H9 (cell line): ENCODE measurements around the gene HACE1. TPM values are rescaled to one million over a fixed set of nuclear protein-coding genes. Genes with fewer than 3 reads are reported as not detected.

Experiments
- DNase-seq: peaks from one replicate; pipeline ENCODE4 v3.0.0-alpha.2; 2017
- H2AFZ ChIP-seq: one replicate; pipeline ENCODE4 v1.6.1; 2013; ENCODE audit warnings: mild to moderate bottlenecking, low read length, control low read depth, moderate library complexity
- H2AK5ac ChIP-seq: 2 replicates; pipeline ENCODE4 v1.6.1; 2013; ENCODE audit warnings: low read length, control low read depth, mixed read lengths; ENCODE audit not compliant: insufficient read length
- H2BK120ac ChIP-seq: one replicate; pipeline ENCODE4 v1.6.1; 2013; ENCODE audit warnings: low read depth, mild to moderate bottlenecking, low read length, control low read depth, inconsistent platforms; ENCODE audit not compliant: poor library complexity, severe bottlenecking
- H2BK12ac ChIP-seq: 2 replicates; pipeline ENCODE4 v1.6.1; 2013; ENCODE audit warnings: low read length, control low read depth, mixed read lengths, low read depth; ENCODE audit not compliant: insufficient read length
- H2BK15ac ChIP-seq: 2 replicates; pipeline ENCODE4 v1.6.1; 2013; ENCODE audit warnings: low read depth, low read length, control low read depth
- H2BK20ac ChIP-seq: one replicate; pipeline ENCODE4 v1.6.1; 2013; ENCODE audit warnings: low read depth, mild to moderate bottlenecking, low read length, control low read depth, inconsistent platforms; ENCODE audit not compliant: poor library complexity, severe bottlenecking
- H2BK5ac ChIP-seq: 2 replicates; pipeline ENCODE4 v1.6.1; 2013; ENCODE audit warnings: low read length, control low read depth, mixed read lengths; ENCODE audit not compliant: insufficient read length
- H3K14ac ChIP-seq: 2 replicates; pipeline ENCODE4 v1.6.1; 2013; ENCODE audit warnings: low read length, control low read depth; ENCODE audit not compliant: insufficient read depth
- H3K18ac ChIP-seq: 2 replicates; pipeline ENCODE4 v1.6.1; 2013; ENCODE audit warnings: low read depth, mild to moderate bottlenecking, mixed read lengths, low read length, control low read depth; ENCODE audit not compliant: insufficient read length
- H3K23ac ChIP-seq: 2 replicates; pipeline ENCODE4 v1.6.1; 2013; ENCODE audit warnings: low read length, control low read depth, mixed read lengths, low read depth; ENCODE audit not compliant: insufficient read length
- H3K23me2 ChIP-seq: 2 replicates; pipeline ENCODE4 v1.6.1; 2013; ENCODE audit warnings: low read depth, mild to moderate bottlenecking, mixed read lengths, low read length, control low read depth; ENCODE audit not compliant: insufficient read length, poor library complexity, severe bottlenecking
- H3K27ac ChIP-seq: 2 replicates; pipeline ENCODE4 v1.5.1; 2013; ENCODE audit warnings: low read length, control low read depth, mixed read lengths, low read depth; ENCODE audit not compliant: insufficient read length
- H3K27me3 ChIP-seq: 2 replicates; pipeline ENCODE4 v1.6.1; 2013; ENCODE audit warnings: low read length, control low read depth, inconsistent platforms; ENCODE audit not compliant: insufficient read depth
- H3K4ac ChIP-seq: 2 replicates; pipeline ENCODE4 v1.6.1; 2013; ENCODE audit warnings: low read depth, mild to moderate bottlenecking, control low read depth, inconsistent platforms, low read length, moderate library complexity
- H3K4me1 ChIP-seq: 2 replicates; pipeline ENCODE4 v1.6.1; 2013; ENCODE audit warnings: low read length, control low read depth, inconsistent platforms; ENCODE audit not compliant: insufficient read depth
- H3K4me2 ChIP-seq: 2 replicates; pipeline ENCODE4 v1.6.1; 2013; ENCODE audit warnings: low read length, control low read depth, mixed read lengths; ENCODE audit not compliant: insufficient read length, insufficient read depth
- H3K56ac ChIP-seq: 2 replicates; pipeline ENCODE4 v1.6.1; 2013; ENCODE audit warnings: low read depth, mild to moderate bottlenecking, mixed read lengths, low read length, control low read depth; ENCODE audit not compliant: insufficient read length
- H3K79me1 ChIP-seq: 2 replicates; pipeline ENCODE4 v1.6.1; 2013; ENCODE audit warnings: low read depth, mild to moderate bottlenecking, moderate library complexity, low read length, control low read depth, inconsistent platforms; ENCODE audit not compliant: insufficient read depth, poor library complexity, severe bottlenecking
- H3K79me2 ChIP-seq: 2 replicates; pipeline ENCODE4 v1.6.1; 2013; ENCODE audit warnings: low read length, control low read depth, inconsistent platforms; ENCODE audit not compliant: insufficient read depth
- H3K9ac ChIP-seq: 2 replicates; pipeline ENCODE4 v1.6.1; 2013; ENCODE audit warnings: low read length, control low read depth, mixed read lengths; ENCODE audit not compliant: insufficient read length; ENCODE audit errors: extremely low read depth
- H3K9me3 ChIP-seq: one replicate; pipeline ENCODE4 v1.6.1; 2013; ENCODE audit warnings: low read depth, low read length, inconsistent platforms; ENCODE audit not compliant: control insufficient read depth
- H3T11ph ChIP-seq: one replicate; pipeline ENCODE4 v1.6.1; 2013; ENCODE audit warnings: mild to moderate bottlenecking, low read length, control low read depth, inconsistent platforms
- H4K20me1 ChIP-seq: one replicate; pipeline ENCODE4 v1.6.1; 2013; ENCODE audit not compliant: control insufficient read depth, insufficient read length, insufficient read depth
- H4K5ac ChIP-seq: 2 replicates; pipeline ENCODE4 v1.6.1; 2013; ENCODE audit warnings: low read depth, mild to moderate bottlenecking, mixed read lengths, low read length, control low read depth; ENCODE audit not compliant: insufficient read length
- H4K8ac ChIP-seq: replicated peaks from 2 replicates; pipeline ENCODE4 v1.6.1; 2013; ENCODE audit warnings: low read length, control low read depth, mixed read lengths, low read depth; ENCODE audit not compliant: insufficient read length
- H4K91ac ChIP-seq: 2 replicates; pipeline ENCODE4 v1.6.1; 2013; ENCODE audit warnings: low read depth, mild to moderate bottlenecking, moderate library complexity, mixed read lengths, low read length, control low read depth; ENCODE audit not compliant: insufficient read length
- H3K27ac Mint-ChIP-seq, 3 experiments: 2 replicates in 2 of 3; 3 replicates in 1 of 3; pipeline ENCODE4 v1.8.0; 2020 to 2021; ENCODE audit warnings: mixed read lengths in 3 of 3, mild to moderate bottlenecking in 1 of 3, moderate library complexity in 1 of 3
- H3K27me3 Mint-ChIP-seq: 2 replicates; pipeline ENCODE4 v1.8.0; 2021; ENCODE audit warnings: low read depth, mild to moderate bottlenecking, moderate library complexity, mixed read lengths
- H3K36me3 Mint-ChIP-seq, 3 experiments: 2 replicates in 2 of 3; 3 replicates in 1 of 3; pipeline ENCODE4 v1.8.0; 2020 to 2021; ENCODE audit warnings: low read depth in 3 of 3, mixed read lengths in 3 of 3; ENCODE audit not compliant: insufficient read depth in 1 of 3
- H3K4me1 Mint-ChIP-seq, 2 experiments: 2 replicates each; pipeline ENCODE4 v1.8.0; 2020; ENCODE audit warnings: mixed read lengths in 2 of 2
- H3K4me3 Mint-ChIP-seq, 2 experiments: 2 replicates in 1 of 2; 3 replicates in 1 of 2; pipeline ENCODE4 v1.8.0; 2020 to 2021; ENCODE audit warnings: mild to moderate bottlenecking in 2 of 2, mixed read lengths in 2 of 2, moderate library complexity in 1 of 2
- H3K9me3 Mint-ChIP-seq, 2 experiments: 2 replicates in 1 of 2; 3 replicates in 1 of 2; pipeline ENCODE4 v1.8.0; 2020; ENCODE audit warnings: mild to moderate bottlenecking in 2 of 2, mixed read lengths in 2 of 2, moderate library complexity in 1 of 2
- WGBS: extraction: QIAGEN DNeasy Blood & Tissue Kit; methylation state at CpG from one replicate; pipeline ENCODE4 v1.1.7; 2013; ENCODE audit warnings: missing lambda C conversion rate, low lambda C conversion rate, mixed read lengths; ENCODE audit not compliant: insufficient read length; ENCODE audit errors: extremely low coverage; 5-methylcytosine and 5-hydroxymethylcytosine counted together
- total RNA-seq: library from RNA; stranded (reverse); gene quantifications from 2 replicates; pipeline ENCODE4 v1.2.1, GENCODE V29; 2021
- TF ChIP-seq, protein P1 (sequence below): fragments of 200-600 bp; sonication (generic); conservative IDR thresholded peaks from 3 replicates; pipeline ENCODE4 v1.8.0; 2021; ENCODE audit warnings: antibody characterized with exemption, mild to moderate bottlenecking

HACE1 gene
- total RNA-seq, 1 experiment from 2014 or later: 18.0 TPM

DNA sequence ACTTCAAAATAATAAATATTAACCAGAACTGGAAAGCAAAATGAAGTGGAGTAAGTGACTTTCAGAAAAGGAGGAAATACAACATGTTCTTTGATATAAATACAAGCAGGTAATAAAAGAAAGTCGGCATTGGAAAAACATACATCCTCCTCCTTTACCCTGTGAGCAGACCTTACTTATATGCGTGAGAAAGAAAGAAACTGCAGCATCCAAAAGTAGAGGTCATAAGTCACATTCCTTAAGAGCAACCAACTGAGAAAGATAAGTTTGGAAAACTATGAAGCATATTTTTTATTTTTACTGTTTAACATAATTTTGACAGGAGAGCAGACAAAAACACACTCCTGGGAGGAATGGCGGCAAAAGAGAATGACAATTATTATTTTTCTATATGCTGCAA, 155.5 kb downstream of the HACE1 start:
- no peak overlapping the region for H3K27ac ChIP-seq

More for the DNA sequence above, 155.5 kb downstream of the HACE1 start:
- no peak overlapping the region for H3K18ac ChIP-seq
- Mint-ChIP-seq H3K36me3 (peaks cover 0 to under 1% (median 0%) of the 10 kb centered on the region in 3 experiments; a peak in 2 of 7 replicates), H3K9me3 (no peaks in the 10 kb centered on the region), H3K27ac (no peak overlapping the region), H3K4me3 (no peak overlapping the region), H3K27me3 (no peaks in the 10 kb centered on the region), H3K4me1 (no peaks in the 10 kb centered on the region; a peak in 2 of 4 replicates)
- H2AFZ ChIP-seq: no peak overlapping the region
- H3K27me3 ChIP-seq: no peaks in the 10 kb centered on the region
- H2BK120ac ChIP-seq: no peak overlapping the region
- H3K23me2 ChIP-seq: no peaks in the 10 kb centered on the region
- H3K4ac ChIP-seq: no peak overlapping the region
- H3K56ac ChIP-seq: no peak overlapping the region
- H3K4me2 ChIP-seq: no peak overlapping the region
- no peak for DNase-seq
- H3K4me1 ChIP-seq: peaks cover 3% of the 10 kb centered on the region; the same call in 1 of the 2 replicates
- H3K9ac ChIP-seq: no peak overlapping the region
- no peak overlapping the region for H4K8ac ChIP-seq
- H4K5ac ChIP-seq: no peak overlapping the region
- no peak overlapping the region for H4K91ac ChIP-seq
- H2AK5ac ChIP-seq: no peak overlapping the region
- H3K79me2 ChIP-seq: no peaks in the 10 kb centered on the region
- no CpG with 5 or more reads among the region's 3 CpGs for WGBS
- H2BK5ac ChIP-seq: no peak overlapping the region
- no peak overlapping the region for H2BK15ac ChIP-seq
- no peaks in the 10 kb centered on the region for H3K9me3 ChIP-seq
- TF ChIP-seq, protein P1, sequence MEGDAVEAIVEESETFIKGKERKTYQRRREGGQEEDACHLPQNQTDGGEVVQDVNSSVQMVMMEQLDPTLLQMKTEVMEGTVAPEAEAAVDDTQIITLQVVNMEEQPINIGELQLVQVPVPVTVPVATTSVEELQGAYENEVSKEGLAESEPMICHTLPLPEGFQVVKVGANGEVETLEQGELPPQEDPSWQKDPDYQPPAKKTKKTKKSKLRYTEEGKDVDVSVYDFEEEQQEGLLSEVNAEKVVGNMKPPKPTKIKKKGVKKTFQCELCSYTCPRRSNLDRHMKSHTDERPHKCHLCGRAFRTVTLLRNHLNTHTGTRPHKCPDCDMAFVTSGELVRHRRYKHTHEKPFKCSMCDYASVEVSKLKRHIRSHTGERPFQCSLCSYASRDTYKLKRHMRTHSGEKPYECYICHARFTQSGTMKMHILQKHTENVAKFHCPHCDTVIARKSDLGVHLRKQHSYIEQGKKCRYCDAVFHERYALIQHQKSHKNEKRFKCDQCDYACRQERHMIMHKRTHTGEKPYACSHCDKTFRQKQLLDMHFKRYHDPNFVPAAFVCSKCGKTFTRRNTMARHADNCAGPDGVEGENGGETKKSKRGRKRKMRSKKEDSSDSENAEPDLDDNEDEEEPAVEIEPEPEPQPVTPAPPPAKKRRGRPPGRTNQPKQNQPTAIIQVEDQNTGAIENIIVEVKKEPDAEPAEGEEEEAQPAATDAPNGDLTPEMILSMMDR: no peak
- no peak overlapping the region for H3K23ac ChIP-seq
- H3K79me1 ChIP-seq: no peaks in the 10 kb centered on the region
- H3T11ph ChIP-seq: no peak overlapping the region
- no peaks in the 10 kb centered on the region for H4K20me1 ChIP-seq
- H3K14ac ChIP-seq: no peak overlapping the region
- H2BK20ac ChIP-seq: no peak overlapping the region
- H2BK12ac ChIP-seq: no peak overlapping the region
